ENCODE data around the gene HIVEP3.

DNA sequence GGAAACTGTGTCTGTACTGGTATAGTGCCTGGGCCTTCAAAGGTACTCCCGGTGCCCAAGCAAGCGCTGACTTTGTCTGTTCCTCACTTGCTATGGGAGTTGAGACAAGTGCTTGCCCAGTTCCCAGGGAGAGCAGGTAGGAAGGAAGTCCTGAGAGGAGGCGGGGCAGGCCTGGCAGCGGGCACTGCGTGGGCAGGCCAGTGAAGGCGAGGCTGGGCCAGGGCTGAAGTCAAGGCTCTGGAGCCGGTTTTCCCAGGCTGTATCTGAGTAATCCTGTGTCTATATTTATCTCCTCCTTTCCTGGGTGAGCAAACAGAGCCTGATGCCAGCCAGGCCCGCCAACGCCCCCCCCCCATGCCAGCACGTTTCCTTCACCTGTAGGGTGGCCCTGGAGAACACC lies 418.3 kb downstream of the HIVEP3 start:
- TF ChIP-seq, protein P1, sequence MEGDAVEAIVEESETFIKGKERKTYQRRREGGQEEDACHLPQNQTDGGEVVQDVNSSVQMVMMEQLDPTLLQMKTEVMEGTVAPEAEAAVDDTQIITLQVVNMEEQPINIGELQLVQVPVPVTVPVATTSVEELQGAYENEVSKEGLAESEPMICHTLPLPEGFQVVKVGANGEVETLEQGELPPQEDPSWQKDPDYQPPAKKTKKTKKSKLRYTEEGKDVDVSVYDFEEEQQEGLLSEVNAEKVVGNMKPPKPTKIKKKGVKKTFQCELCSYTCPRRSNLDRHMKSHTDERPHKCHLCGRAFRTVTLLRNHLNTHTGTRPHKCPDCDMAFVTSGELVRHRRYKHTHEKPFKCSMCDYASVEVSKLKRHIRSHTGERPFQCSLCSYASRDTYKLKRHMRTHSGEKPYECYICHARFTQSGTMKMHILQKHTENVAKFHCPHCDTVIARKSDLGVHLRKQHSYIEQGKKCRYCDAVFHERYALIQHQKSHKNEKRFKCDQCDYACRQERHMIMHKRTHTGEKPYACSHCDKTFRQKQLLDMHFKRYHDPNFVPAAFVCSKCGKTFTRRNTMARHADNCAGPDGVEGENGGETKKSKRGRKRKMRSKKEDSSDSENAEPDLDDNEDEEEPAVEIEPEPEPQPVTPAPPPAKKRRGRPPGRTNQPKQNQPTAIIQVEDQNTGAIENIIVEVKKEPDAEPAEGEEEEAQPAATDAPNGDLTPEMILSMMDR (IDR thresholded peaks at IDR 0.05; ENCODE audit: borderline replicate concordance, extremely low read depth, low read length, poor library complexity, severe bottlenecking): no peak
- no peak for TF ChIP-seq EZH2 (IDR thresholded peaks at IDR 0.05; ENCODE audit: borderline replicate concordance, low read depth, low read length, severe bottlenecking)

Measured in DND-41 (cell line).